Body of pancreas (tissue), 4 donors: Measurements from ENCODE around the gene COL5A1.

ENCODE experiments used
- POLR2A ChIP-seq, 3 donors: fragments of 450-650 bp; IDR thresholded peaks; one replicate each; pipeline ENCODE4 v1.6.1; 2016; ENCODE audit warnings: antibody characterized with exemption in 3 of 3, mild to moderate bottlenecking in 2 of 3
- TF ChIP-seq, protein P1 (sequence below), 7 experiments: fragments of 450-650 bp in 4 of 7; fragments of 200-600 bp in 3 of 7; sonication (generic) in 3 of 7; IDR thresholded peaks; one replicate each; pipeline ENCODE4 v1.5.1; 2016 to 2019; ENCODE audit warnings: antibody characterized with exemption in 7 of 7

DNA sequence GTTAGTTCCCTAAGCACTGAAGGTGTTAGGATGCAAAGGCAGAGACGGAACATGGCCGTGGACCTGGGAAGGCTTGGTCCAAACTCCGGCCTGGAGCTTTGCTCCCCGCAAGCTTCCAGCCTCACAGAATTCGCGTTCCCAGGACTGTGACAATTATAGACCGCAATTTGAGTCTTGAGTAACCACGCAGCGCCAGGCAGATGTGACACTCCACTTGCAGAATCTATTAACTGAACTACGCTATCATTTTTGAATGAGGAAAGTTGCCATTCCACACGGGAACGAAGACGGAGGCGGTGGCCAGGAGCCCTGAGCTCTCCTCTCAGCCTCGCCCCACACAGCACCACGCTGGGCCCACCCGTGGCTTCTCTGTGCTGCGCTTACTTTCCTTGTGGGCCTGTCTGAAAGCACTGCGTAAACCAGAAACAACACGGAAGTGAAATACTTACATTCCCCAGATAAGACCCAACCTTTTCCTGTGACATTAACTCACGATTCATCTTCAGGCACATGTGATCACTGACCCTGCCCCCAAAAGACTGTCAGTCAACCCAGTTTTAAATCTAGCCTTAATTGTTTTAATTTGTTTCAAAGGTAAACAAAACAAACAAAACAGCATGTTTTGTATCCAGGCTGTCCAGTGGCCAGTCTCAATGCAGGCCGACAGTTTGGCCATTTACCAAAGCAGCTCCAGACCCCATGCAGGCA lies 16.1 kb upstream of the COL5A1 start:
- TF ChIP-seq, protein P1, sequence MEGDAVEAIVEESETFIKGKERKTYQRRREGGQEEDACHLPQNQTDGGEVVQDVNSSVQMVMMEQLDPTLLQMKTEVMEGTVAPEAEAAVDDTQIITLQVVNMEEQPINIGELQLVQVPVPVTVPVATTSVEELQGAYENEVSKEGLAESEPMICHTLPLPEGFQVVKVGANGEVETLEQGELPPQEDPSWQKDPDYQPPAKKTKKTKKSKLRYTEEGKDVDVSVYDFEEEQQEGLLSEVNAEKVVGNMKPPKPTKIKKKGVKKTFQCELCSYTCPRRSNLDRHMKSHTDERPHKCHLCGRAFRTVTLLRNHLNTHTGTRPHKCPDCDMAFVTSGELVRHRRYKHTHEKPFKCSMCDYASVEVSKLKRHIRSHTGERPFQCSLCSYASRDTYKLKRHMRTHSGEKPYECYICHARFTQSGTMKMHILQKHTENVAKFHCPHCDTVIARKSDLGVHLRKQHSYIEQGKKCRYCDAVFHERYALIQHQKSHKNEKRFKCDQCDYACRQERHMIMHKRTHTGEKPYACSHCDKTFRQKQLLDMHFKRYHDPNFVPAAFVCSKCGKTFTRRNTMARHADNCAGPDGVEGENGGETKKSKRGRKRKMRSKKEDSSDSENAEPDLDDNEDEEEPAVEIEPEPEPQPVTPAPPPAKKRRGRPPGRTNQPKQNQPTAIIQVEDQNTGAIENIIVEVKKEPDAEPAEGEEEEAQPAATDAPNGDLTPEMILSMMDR (IDR thresholded peaks at IDR 0.05): no peak
- no peak for TF ChIP-seq POLR2A (IDR thresholded peaks at IDR 0.05)
